GM12864 (cell line): ENCODE measurements around the gene DNAH9.
"Not testable (repeated sequence)": the region's sequence is repeated elsewhere in the genome, so short reads cannot be mapped to it uniquely, and the experiment has no call there.

Experiments used
- DNase-seq: peaks from one replicate; pipeline ENCODE4 v3.0.0-alpha.2; 2011; ENCODE audit warnings: low read depth
- H3K4me3 ChIP-seq: 2 replicates; pipeline ENCODE4 v1.5.1; 2011; ENCODE audit warnings: mild to moderate bottlenecking, low read depth, low read length, control low read depth
- TF ChIP-seq, protein P1 (sequence below): IDR thresholded peaks from 2 replicates; pipeline ENCODE4 v1.5.1; 2011; ENCODE audit warnings: low read depth, mild to moderate bottlenecking, moderate library complexity, low read length, control low read depth, inconsistent platforms; ENCODE audit errors: missing control alignments

The DNAH9 gene

DNA sequence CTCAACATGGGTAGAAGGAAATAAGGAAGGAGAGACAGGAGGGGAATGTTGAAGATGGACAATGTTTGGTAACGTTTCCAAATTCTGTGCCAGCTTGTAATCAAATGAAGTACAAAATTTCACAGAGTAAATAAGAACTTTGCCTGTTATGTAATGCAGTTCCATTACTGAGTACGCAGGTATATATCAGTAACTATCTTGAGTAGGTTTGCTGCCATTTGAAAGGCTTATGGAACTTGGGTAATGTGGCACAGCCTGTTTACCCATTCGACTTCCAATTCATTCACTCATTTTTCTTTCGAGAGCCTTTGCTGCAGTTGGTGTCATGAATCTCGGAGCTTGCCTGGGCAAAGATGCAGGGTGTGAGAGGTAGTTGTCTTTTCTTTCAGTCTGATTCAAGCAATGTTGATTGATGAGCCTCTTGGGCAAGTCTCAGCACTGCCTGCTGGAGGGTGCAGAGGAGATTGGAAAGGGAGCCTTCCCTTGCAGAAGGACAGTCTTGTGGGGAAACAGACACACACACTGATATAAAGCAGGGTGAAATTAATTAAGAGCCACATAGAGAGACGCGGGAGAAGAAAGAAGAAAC is 345.6 kb downstream of the DNAH9 start:
- TF ChIP-seq, protein P1, sequence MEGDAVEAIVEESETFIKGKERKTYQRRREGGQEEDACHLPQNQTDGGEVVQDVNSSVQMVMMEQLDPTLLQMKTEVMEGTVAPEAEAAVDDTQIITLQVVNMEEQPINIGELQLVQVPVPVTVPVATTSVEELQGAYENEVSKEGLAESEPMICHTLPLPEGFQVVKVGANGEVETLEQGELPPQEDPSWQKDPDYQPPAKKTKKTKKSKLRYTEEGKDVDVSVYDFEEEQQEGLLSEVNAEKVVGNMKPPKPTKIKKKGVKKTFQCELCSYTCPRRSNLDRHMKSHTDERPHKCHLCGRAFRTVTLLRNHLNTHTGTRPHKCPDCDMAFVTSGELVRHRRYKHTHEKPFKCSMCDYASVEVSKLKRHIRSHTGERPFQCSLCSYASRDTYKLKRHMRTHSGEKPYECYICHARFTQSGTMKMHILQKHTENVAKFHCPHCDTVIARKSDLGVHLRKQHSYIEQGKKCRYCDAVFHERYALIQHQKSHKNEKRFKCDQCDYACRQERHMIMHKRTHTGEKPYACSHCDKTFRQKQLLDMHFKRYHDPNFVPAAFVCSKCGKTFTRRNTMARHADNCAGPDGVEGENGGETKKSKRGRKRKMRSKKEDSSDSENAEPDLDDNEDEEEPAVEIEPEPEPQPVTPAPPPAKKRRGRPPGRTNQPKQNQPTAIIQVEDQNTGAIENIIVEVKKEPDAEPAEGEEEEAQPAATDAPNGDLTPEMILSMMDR: no peak
- DNase-seq: no peak
- no peak overlapping the region for H3K4me3 ChIP-seq

DNA sequence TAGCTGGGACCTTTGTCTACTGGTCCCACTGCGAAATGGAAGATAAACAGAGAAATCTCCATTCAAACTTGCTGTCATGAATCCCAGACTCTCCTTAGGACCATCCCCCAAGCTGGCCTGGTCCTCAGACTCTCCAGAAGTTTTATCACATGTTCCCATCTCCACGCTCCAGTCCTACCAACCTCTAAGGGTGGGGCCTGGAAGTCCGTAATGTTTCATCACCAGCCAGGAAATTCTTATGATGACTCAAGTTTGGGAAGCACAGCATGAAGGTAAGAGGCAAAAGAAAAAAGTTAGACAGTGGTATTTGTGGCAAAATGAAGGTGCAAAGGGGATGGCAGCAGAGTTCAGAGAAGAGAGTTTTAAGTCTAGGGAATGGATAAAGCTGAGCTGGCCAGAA is 346.3 kb downstream of the DNAH9 start:
- TF ChIP-seq, protein P1: no peak
- DNase-seq: no peak
- no peak overlapping the region for H3K4me3 ChIP-seq

- TF ChIP-seq, protein P1: no peak
- H3K4me3 ChIP-seq: no peak overlapping the region
- no peak for DNase-seq
Measured at GRCh38 chr17:11948789-11949188, 350.5 kb downstream of the DNAH9 start.

- DNase-seq, H3K4me3 ChIP-seq: not testable (repeated sequence)
Measured at GRCh38 chr17:11949571-11949970, 351.3 kb downstream of the DNAH9 start.

DNA sequence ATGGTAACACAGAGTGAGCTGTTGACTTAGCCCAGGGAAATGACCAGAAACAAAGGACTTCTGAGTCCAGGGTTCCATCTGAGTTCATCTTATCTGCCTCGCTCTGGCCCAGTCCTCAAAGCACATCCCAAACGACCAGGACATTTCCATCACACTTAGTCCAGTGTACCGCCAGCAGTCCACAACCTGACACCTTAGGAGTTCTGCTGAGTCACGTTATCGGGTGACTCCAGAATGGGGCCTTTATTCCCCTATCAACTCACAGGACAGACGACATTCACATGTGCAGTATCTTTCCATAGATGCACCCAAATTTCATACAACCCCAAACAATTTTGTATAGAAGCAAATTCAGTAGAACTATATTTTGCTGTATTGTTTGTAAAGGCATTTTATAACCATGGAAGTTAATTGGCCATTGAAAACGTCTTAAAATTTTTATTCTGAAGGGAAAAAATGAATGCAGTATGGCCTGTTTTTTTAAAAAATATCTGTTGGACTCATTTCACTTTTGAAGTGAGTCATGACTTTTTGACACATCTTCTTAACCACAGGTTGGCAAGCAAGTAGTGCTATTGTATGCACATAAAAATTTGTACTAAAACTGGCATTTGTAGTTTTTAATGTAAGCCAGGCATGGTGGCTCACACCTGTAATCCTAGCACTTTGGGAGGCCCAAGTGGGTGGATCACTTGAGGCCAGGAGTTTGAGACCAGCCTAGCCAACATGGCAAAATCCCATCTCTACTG is 352.7 kb downstream of the DNAH9 start:
- H3K4me3 ChIP-seq: no peak overlapping the region
- TF ChIP-seq, protein P1: no peak
- no peak for DNase-seq

DNA sequence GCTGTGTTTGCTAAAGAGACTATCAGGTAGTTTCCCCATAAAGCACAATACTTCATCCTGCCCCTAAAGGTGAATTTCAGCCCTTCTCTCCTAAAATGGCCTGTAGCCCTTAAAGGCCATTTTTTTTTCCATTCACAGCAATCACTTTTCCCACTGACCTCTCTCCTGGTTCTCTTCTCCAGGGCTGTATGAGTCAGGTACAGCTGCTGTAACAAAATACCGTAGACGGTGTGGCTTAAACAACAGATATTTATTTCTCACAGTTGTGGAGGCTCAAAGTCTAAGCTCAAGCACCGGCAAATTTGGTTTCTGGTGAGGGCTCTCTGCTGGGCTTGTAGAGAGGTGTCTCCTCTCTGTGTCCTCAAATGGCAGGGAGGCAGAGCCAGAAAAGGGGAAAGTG is 354.3 kb downstream of the DNAH9 start:
- TF ChIP-seq, protein P1: no peak
- H3K4me3 ChIP-seq: no peak overlapping the region
- no peak for DNase-seq

DNA sequence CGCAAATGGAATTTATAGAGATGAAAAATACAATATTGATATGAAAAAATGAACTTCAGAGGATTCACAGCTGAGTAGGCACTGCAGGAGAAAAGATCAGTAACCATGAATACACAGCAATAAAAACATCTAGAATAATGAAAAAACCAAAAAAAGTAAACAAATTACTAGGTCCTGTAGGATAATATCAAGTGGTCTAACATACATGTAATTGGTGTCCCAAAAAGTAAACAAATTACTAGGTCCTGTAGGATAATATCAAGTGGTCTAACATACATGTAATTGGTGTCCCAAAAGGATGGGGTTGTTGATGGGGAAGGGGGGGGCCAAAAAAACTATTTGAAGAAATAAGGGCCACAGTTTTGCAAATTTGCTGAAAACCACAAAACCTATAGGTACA is 355.7 kb downstream of the DNAH9 start:
- TF ChIP-seq, protein P1: no peak
- no peak for DNase-seq
- no peak overlapping the region for H3K4me3 ChIP-seq
